Adrenal gland (tissue), 12 donors: ENCODE measurements around the gene MYL2. TPM values are rescaled to one million over a fixed set of nuclear protein-coding genes. Genes with fewer than 3 reads are reported as not detected.

Source experiments
- DNase-seq, 7 donors: peaks; one replicate each; pipeline ENCODE4 v3.0.0-alpha.2; 2019 to 2020
- H3K27ac ChIP-seq, 5 donors: fragments of 200-600 bp; sonication (generic) in 4 of 5; 1 replicate in 3 of 5; 2 replicates in 2 of 5; pipeline versions ENCODE4 v1.5.1 to v1.8.0; 2016 to 2020; ENCODE audit warnings: mild to moderate bottlenecking in 1 of 5
- H3K27me3 ChIP-seq: fragments of 200-600 bp; 2 replicates; pipeline ENCODE4 v1.8.0; 2021
- H3K36me3 ChIP-seq, 2 donors: fragments of 200-600 bp; replicated peaks in 1 of 2; 1 replicate in 1 of 2; 2 replicates in 1 of 2; pipeline versions ENCODE4 v1.5.1 to v1.8.0; 2018 to 2022
- H3K4me1 ChIP-seq, 2 donors: fragments of 200-600 bp; replicated peaks in 1 of 2; 1 replicate in 1 of 2; 2 replicates in 1 of 2; pipeline versions ENCODE4 v1.5.1 to v1.8.0; 2018 to 2021
- H3K4me3 ChIP-seq, 4 donors: fragments of 200-600 bp; sonication (generic) in 3 of 4; one replicate each; pipeline ENCODE4 v1.5.1; 2016 to 2018
- H3K9me3 ChIP-seq, 3 donors: fragments of 200-600 bp; sonication (generic) in 1 of 3; replicated peaks in 1 of 3; 1 replicate in 2 of 3; 2 replicates in 1 of 3; pipeline versions ENCODE4 v1.5.1 to v1.8.0; 2016 to 2021
- CTCF ChIP-seq, 6 experiments: fragments of 450-650 bp in 4 of 6; fragments of 200-600 bp in 2 of 6; sonication (generic) in 1 of 6; IDR thresholded peaks; 1 replicate in 5 of 6; 2 replicates in 1 of 6; pipeline versions ENCODE4 v1.5.1 to v1.8.0; 2016 to 2021; ENCODE audit warnings: antibody characterized with exemption in 6 of 6, mild to moderate bottlenecking in 2 of 6, moderate library complexity in 1 of 6
- POLR2A ChIP-seq, 2 donors: fragments of 450-650 bp; IDR thresholded peaks; one replicate each; pipeline ENCODE4 v1.6.1; 2017; ENCODE audit warnings: antibody characterized with exemption in 2 of 2, mild to moderate bottlenecking in 2 of 2, moderate library complexity in 1 of 2
- WGBS, 4 donors: extraction: QIAGEN DNeasy Blood & Tissue Kit in 2 of 4; methylation state at CpG; one replicate each; pipeline versions ENCODE4 v1.1.5 to v1.1.7; 2013 to 2017; 5-methylcytosine and 5-hydroxymethylcytosine counted together
- intact Hi-C, 2 donors: fragments of 100-400 bp; cut with DNase I; formaldehyde crosslinking; loops; one replicate each; pipeline versions ENCODE4 v1.14.1 to v1.15.0; 2022 to 2023
- polyA plus RNA-seq, 3 donors: library from polyadenylated mRNA; stranded (reverse); fragments of 200-250 nt in 2 of 3; fragments of 350-450 nt in 1 of 3; fragmentation: Illumina TruSeq in 1 of 3; extraction: RNeasy Lipid Tissue Mini Kit (QIAGEN cat#74804) in 1 of 3; gene quantifications; one replicate each; pipeline ENCODE4 v1.2.3, GENCODE V29; 2013 to 2014
- total RNA-seq, 9 donors: library from RNA; depleted of rRNA in 4 of 9; stranded (reverse); fragments of >200 nt in 4 of 9; fragments of 120-200 nt in 1 of 9; fragmentation: NEBNext Ultra II Directional in 1 of 9; extraction: Animal tissue kit (Norgen Biotek cat#: 25700) in 1 of 9; gene quantifications; one replicate each; pipeline versions ENCODE4 v1.1.0 to v1.2.4, GENCODE V29; 2013 to 2023
- donor health status: healthy with polysubstance abuse.
- donor health status: Bipolar disorder and iron deficiency.
- donor health status: DM: yes; HTN: yes; CAD: no.
- donor health status: DM: no; HTN: no; CAD: no.
- donor health status: DM: no; HTN: no; CAD: no.
- donor health status: DM: yes; HTN: yes; CAD: no.

Gene MYL2
- total and polyA plus RNA-seq, 12 donors, result 0.58 to 6.5 (median 3.2) TPM; not detected in 7

GRCh38 chr12:110937104-110937641 is 16.8 kb upstream of the MYL2 start:
- WGBS, 4 donors, result 2 to 5% (median 2%) methylated on average over 20 to 21 of the region's 21 CpGs
- H3K36me3 ChIP-seq, result no peaks in the 10 kb centered on the region
- TF ChIP-seq CTCF (IDR thresholded peaks at IDR 0.05), result peak; percentile 74 to 93 (median 82)
- no peak for TF ChIP-seq POLR2A (IDR thresholded peaks at IDR 0.05)
- H3K27me3 ChIP-seq, result peaks cover 11% of the 10 kb centered on the region
- H3K9me3 ChIP-seq, result no peaks in the 10 kb centered on the region
- H3K27ac ChIP-seq, result no peak overlapping the region
- DNase-seq, result peak; percentile 35 to 69 (median 45)
- intact Hi-C loops, result loop anchor here (5.0 to 10.0 kb wide), 3 partner anchors 360 to 378 kb away; no protein-coding TSS in a partner anchor
- H3K4me3 ChIP-seq, result no peak overlapping the region
- H3K4me1 ChIP-seq, result no peaks in the 10 kb centered on the region

GRCh38 chr12:110936367-110937103 is 16.2 kb upstream of the MYL2 start:
- intact Hi-C loops, result loop anchor here (5.0 to 10.0 kb wide), 3 partner anchors 361 to 378 kb away; no protein-coding TSS in a partner anchor

GRCh38 chr12:110935588-110935987 is 15.2 kb upstream of the MYL2 start:
- Histone ChIP-seq H3K4me1 (no peaks in the 10 kb centered on the region), H3K4me3 (no peak overlapping the region), H3K27ac (no peak overlapping the region), H3K36me3 (no peaks in the 10 kb centered on the region), H3K9me3 (no peaks in the 10 kb centered on the region), H3K27me3 (peaks cover 7% of the 10 kb centered on the region)
- intact Hi-C loops, result loop anchor here (5.0 to 10.0 kb wide), 3 partner anchors 362 to 379 kb away; no protein-coding TSS in a partner anchor
- 88 to 95% (median 91%) methylated on average over 4 of the region's 4 CpGs for WGBS, 4 donors
- no peak for DNase-seq
- TF ChIP-seq POLR2A (IDR thresholded peaks at IDR 0.05) (no peak), CTCF (IDR thresholded peaks at IDR 0.05) (no peak)

More at GRCh38 chr12:110936367-110937103, 16.2 kb upstream of the MYL2 start:
- peaks cover 11% of the 10 kb centered on the region for H3K27me3 ChIP-seq
- no peak overlapping the region for H3K4me3 ChIP-seq
- TF ChIP-seq CTCF (IDR thresholded peaks at IDR 0.05) (no peak), POLR2A (IDR thresholded peaks at IDR 0.05) (no peak)
- H3K27ac ChIP-seq, result no peak overlapping the region
- no peak for DNase-seq
- H3K36me3 ChIP-seq, result no peaks in the 10 kb centered on the region
- H3K4me1 ChIP-seq, result no peaks in the 10 kb centered on the region
- no peaks in the 10 kb centered on the region for H3K9me3 ChIP-seq
- WGBS, 4 donors, result 38 to 48% (median 44%) methylated on average over 9 to 13 of the region's 13 CpGs

GRCh38 chr12:110934093-110934852 is 13.9 kb upstream of the MYL2 start:
- Histone ChIP-seq H3K27ac (no peak overlapping the region), H3K36me3 (no peaks in the 10 kb centered on the region), H3K4me1 (no peaks in the 10 kb centered on the region), H3K9me3 (no peaks in the 10 kb centered on the region), H3K27me3 (no peaks in the 10 kb centered on the region), H3K4me3 (no peak overlapping the region)
- intact Hi-C loops, result loop anchor here in 1 of 2 donors (10.0 kb wide), 1 partner anchor 381 kb away; no protein-coding TSS in a partner anchor
- WGBS, 4 donors, result 39 to 52% (median 48%) methylated on average over 3 of the region's 3 CpGs
- TF ChIP-seq POLR2A (IDR thresholded peaks at IDR 0.05) (no peak), CTCF (IDR thresholded peaks at IDR 0.05) (no peak)
- peak; percentile 31 to 72 (median 67) for DNase-seq
